Measurements from ENCODE around the gene ONECUT2. TPM values are rescaled to one million over a fixed set of nuclear protein-coding genes. Genes with fewer than 3 reads are reported as not detected.
"Not testable (repeated sequence)": the region's sequence is repeated elsewhere in the genome, so short reads cannot be mapped to it uniquely, and the experiment has no call there.

Gene ONECUT2
- total RNA-seq, 1 experiment from 2014 or later = 0.86 TPM

DNA sequence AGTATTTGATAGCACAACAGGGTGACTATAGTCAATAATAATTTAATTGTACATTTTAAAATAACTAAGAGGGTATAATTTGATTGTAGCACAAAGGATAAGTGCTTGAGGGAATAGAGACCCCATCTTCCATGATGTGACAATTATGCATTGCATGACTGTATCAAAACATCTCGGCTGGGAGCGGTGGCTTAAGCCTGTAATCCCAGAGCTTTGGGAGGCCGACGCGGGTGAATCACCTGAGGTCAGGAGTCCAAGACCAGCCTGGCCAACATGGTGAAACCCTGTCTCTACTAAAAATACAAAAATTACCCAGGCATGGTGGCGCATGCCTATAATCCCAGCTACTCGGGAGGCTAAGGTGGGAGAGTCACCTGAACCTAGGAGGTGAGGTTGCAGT is 38.3 kb upstream of the ONECUT2 start:
- H3K27me3 Mint-ChIP-seq (ENCODE audit: insufficient read depth, unreplicated experiment); H3K9me3 ChIP-seq; DNase-seq; H3K4me1 Mint-ChIP-seq (ENCODE audit: low read depth, unreplicated experiment); BruUV-seq (replicated peaks); H3K4me3 Mint-ChIP-seq (ENCODE audit: unreplicated experiment); H3K4me1 ChIP-seq; POLR2A ChIA-PET; H3K36me3 Mint-ChIP-seq (ENCODE audit: insufficient read depth, unreplicated experiment); H3K27me3 ChIP-seq (replicated peaks; ENCODE audit: control insufficient read depth, insufficient read depth, low read length); H3K4me3 ChIP-seq (ENCODE audit: low read depth, low read length); H3K27ac Mint-ChIP-seq (ENCODE audit: unreplicated experiment); intact Hi-C loops (cut with micrococcal nuclease; ENCODE audit: unreplicated experiment); H3K36me3 ChIP-seq (ENCODE audit: control insufficient read depth, insufficient read depth, low read length); CTCF ChIA-PET: not testable (repeated sequence)
- H3K9me3 Mint-ChIP-seq (ENCODE audit: unreplicated experiment) = peaks cover 12% of the 10 kb centered on the region

DNA sequence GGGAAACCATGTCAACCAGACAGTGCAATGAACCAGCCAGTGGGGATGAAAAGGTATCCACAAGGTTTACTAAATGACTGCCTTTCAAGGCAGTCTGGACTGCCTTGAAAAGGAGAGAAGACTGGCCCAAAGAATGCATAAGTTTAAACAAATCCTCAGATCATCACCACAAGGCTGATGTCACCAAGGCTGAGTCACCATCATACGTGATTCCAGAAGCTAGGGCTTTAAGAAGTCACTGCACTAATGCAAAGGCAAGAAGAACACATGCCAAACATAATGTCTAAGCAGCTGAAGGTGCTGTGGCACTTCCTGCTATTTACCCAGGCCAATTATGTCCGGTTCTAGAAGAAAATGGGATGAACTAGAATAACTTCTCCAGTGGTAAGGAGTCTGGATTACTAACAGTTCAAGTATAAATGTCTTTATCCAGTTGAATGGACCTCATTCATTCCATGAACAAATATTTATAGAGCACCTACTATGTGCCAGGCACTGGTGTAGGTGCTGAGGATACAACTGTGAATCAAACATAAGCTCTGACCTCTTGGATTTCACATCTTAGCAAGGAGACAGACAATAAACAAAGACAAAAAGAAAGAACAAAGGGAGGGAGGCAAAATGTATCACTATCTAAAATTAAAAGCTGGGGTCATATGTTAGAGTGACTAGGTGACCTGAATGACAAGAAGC is 37.6 kb upstream of the ONECUT2 start:
- Mint-ChIP-seq H3K36me3 (ENCODE audit: insufficient read depth, unreplicated experiment) (no peaks in the 10 kb centered on the region), H3K27ac (ENCODE audit: unreplicated experiment) (no peak overlapping the region), H3K27me3 (ENCODE audit: insufficient read depth, unreplicated experiment) (peaks cover 3% of the 10 kb centered on the region), H3K4me3 (ENCODE audit: unreplicated experiment) (no peak overlapping the region), H3K9me3 (ENCODE audit: unreplicated experiment) (peaks cover 12% of the 10 kb centered on the region), H3K4me1 (ENCODE audit: low read depth, unreplicated experiment) (no peaks in the 10 kb centered on the region)
- H3K27me3 ChIP-seq (replicated peaks; ENCODE audit: control insufficient read depth, insufficient read depth, low read length) = no peaks in the 10 kb centered on the region
- no peaks in the 10 kb centered on the region for H3K4me1 ChIP-seq
- intact Hi-C loops (cut with micrococcal nuclease; ENCODE audit: unreplicated experiment) = no loop called here
- H3K4me3 ChIP-seq (ENCODE audit: low read depth, low read length) = no peak overlapping the region
- POLR2A ChIA-PET = no interaction called here
- CTCF ChIA-PET = no interaction called here
- no peak for DNase-seq
- no peaks in the 10 kb centered on the region for H3K9me3 ChIP-seq
- TF ChIP-seq, protein P1, sequence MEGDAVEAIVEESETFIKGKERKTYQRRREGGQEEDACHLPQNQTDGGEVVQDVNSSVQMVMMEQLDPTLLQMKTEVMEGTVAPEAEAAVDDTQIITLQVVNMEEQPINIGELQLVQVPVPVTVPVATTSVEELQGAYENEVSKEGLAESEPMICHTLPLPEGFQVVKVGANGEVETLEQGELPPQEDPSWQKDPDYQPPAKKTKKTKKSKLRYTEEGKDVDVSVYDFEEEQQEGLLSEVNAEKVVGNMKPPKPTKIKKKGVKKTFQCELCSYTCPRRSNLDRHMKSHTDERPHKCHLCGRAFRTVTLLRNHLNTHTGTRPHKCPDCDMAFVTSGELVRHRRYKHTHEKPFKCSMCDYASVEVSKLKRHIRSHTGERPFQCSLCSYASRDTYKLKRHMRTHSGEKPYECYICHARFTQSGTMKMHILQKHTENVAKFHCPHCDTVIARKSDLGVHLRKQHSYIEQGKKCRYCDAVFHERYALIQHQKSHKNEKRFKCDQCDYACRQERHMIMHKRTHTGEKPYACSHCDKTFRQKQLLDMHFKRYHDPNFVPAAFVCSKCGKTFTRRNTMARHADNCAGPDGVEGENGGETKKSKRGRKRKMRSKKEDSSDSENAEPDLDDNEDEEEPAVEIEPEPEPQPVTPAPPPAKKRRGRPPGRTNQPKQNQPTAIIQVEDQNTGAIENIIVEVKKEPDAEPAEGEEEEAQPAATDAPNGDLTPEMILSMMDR (IDR thresholded peaks at IDR 0.05; ENCODE audit: insufficient read depth in 1 of 2, low read depth in 1 of 2, low read length in 1 of 2, severe bottlenecking in 1 of 2, unreplicated experiment in 1 of 2) = no peak
- no peaks in the 10 kb centered on the region for H3K36me3 ChIP-seq (ENCODE audit: control insufficient read depth, insufficient read depth, low read length)
- no TSS peak for BruUV-seq (replicated peaks)

DNA sequence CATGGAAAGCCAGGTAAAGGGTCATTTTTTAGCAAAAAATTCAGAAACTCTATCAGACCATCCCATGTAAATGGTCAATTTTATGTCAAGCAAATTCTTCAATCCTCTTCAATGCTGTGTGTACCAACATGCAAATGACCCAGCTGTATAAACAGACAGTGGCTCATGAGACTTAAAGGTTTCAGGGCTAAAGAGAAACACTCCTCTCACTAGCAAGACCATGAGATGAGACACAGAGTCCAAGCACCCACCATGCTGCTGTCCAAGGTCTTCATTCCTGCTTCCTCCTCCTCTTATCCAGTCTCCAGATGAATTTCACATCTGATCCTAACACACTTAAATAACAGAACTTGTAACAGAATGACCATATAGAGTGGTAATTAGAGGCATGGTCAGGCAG is 30.8 kb upstream of the ONECUT2 start:
- no peak overlapping the region for H3K4me3 Mint-ChIP-seq (ENCODE audit: unreplicated experiment)

More for the DNA sequence above, 30.8 kb upstream of the ONECUT2 start:
- Histone ChIP-seq H3K36me3 (ENCODE audit: control insufficient read depth, insufficient read depth, low read length) (no peaks in the 10 kb centered on the region), H3K4me3 (ENCODE audit: low read depth, low read length) (no peak overlapping the region), H3K9me3 (no peaks in the 10 kb centered on the region), H3K27me3 (replicated peaks; ENCODE audit: control insufficient read depth, insufficient read depth, low read length) (no peaks in the 10 kb centered on the region), H3K4me1 (no peaks in the 10 kb centered on the region)
- no peaks in the 10 kb centered on the region for H3K36me3 Mint-ChIP-seq (ENCODE audit: insufficient read depth, unreplicated experiment)
- no TSS peak for BruUV-seq (replicated peaks)
- H3K4me1 Mint-ChIP-seq (ENCODE audit: low read depth, unreplicated experiment) = no peaks in the 10 kb centered on the region
- intact Hi-C loops (cut with micrococcal nuclease; ENCODE audit: unreplicated experiment) = no loop called here
- H3K9me3 Mint-ChIP-seq (ENCODE audit: unreplicated experiment) = no peaks in the 10 kb centered on the region
- H3K27ac Mint-ChIP-seq (ENCODE audit: unreplicated experiment) = no peak overlapping the region
- CTCF ChIA-PET = no interaction called here
- POLR2A ChIA-PET = no interaction called here
- TF ChIP-seq, protein P1 (IDR thresholded peaks at IDR 0.05; ENCODE audit: insufficient read depth in 1 of 2, low read depth in 1 of 2, low read length in 1 of 2, severe bottlenecking in 1 of 2, unreplicated experiment in 1 of 2) = no peak
- H3K27me3 Mint-ChIP-seq (ENCODE audit: insufficient read depth, unreplicated experiment) = peaks cover 5% of the 10 kb centered on the region
- no peak for DNase-seq
